GM18508 (cell line): ENCODE measurements around the gene LARP1.
A peak's percentile ranks its signal among the peaks of the same experiment; 100 is the strongest.

Experiments used
- ATAC-seq: cut with Tn5 transposase; IDR thresholded peaks from one replicate; pipeline ENCODE4 v1.9.1; 2021; ENCODE audit warnings: moderate number of reproducible peaks; ENCODE audit not compliant: insufficient read depth, unreplicated experiment

The LARP1 gene

GRCh38 chr5:154784856-154785255 is 29.7 kb downstream of the LARP1 start:
- ATAC-seq, result no peak

GRCh38 chr5:154786414-154786813 is 31.2 kb downstream of the LARP1 start:
- no peak for ATAC-seq

DNA sequence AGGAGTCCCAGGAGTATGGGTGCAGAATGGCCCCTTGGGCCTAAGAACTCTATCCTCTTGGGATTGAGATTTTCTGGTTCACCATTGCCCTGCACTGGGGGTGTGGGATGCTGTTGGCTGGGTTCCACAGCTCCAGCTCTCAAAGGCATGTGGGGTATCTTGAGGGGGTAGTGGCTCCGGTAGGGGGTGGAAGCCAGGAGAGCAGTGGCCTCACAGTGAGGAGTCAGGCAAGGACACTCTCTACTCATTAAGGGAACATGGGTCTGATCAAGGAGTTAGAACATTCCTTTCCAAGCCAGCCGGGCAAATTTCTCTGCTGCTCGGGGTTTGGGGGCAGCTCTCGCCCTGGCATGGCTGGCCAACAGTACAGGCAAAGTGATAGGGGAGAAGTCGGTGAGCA is 33.0 kb downstream of the LARP1 start:
- no peak for ATAC-seq

DNA sequence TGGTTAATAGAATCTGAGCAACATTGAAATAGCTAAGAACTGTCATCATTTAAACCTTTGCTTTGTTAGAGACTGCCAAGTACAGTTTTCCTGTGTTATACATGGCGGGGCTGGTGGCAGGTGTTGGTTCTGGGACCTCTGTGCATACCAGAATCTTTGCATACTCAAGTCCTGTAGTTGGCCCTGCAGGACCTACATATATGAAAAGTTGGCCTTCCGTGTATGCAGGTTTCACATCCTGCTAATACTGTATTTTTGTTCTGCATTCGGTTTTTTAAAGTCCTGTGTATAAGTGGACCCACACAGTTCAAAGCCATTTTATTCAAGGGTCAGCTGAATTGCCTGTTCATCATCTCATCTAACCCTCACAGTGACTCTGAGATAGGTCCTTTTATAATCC is 36.4 kb downstream of the LARP1 start:
- ATAC-seq, result peak; percentile 47

GRCh38 chr5:154793599-154794524 is 38.7 kb downstream of the LARP1 start:
- ATAC-seq, result no peak

GRCh38 chr5:154794525-154795234 is 39.5 kb downstream of the LARP1 start:
- ATAC-seq, result no peak

DNA sequence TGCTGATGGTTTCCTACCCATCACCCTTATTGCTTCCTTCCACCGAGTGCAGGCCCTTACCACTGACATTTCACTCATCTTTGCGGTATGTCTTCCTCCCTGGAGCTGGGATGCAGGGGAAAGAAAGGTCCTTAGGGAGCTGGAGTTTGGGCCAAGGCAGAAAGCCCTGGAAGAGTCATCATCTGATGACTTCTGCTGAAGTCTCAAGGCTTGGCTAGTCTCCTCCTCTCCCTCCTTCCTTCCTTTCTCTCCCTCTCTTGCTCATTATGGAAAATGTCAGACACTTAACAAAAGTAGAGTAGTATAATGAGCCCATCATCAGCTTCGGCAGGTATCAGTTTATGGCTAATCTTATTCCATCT is 40.0 kb downstream of the LARP1 start:
- ATAC-seq, result no peak

DNA sequence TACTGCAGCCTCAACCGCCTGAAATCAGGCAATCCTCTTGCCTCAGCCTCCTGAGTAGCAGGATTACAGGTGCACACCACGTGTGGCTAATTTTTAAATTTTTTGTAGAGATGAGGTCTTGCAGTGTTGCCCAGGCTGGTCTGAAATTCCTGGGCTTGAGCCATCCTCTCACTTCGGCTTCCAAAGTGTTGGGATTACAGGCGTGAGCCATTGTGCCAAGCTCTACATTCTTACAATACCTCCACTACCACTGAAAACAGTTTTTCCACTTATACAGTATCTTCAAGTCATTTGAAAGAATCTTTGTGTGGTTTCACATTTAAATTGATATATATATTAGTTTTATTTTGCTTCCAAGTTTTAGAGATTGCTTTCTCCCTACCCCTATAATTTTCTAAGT is 42.6 kb downstream of the LARP1 start:
- ATAC-seq, result no peak

DNA sequence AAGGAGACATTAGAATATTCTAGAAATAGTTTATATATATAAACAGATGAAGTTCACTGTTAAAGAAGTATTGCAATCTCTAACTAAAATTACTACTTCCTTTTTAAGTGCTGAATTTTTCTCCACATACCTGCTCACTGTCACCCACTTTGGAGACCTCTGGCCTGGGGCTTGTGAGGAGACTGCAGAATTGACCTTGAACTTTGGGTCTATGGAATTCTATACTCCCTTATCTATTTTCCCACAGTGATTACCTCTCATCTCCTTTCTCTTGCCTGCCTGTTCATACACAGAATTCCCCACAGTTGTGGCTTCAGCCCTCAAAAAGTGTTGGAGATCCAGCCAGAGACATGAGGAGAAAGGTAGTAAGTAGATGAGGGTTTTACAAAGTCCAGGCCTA is 45.4 kb downstream of the LARP1 start:
- ATAC-seq, result no peak

- ATAC-seq, result no peak
These were observed 45.9 kb downstream of the LARP1 start for GRCh38 chr5:154801083-154801482.

DNA sequence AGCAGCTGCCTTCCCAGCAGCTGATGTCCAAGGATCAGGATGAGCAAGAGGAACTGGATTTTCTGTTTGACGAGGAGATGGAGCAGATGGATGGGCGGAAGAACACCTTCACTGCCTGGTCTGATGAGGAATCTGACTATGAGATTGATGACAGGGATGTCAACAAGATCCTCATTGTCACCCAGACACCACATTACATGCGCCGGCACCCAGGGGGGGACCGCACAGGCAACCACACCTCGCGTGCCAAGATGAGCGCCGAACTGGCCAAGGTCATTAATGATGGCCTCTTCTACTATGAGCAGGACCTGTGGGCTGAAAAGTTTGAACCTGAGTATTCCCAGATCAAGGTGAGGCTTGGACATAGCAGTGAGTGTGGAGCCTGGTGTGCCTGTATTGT is 46.9 kb downstream of the LARP1 start:
- ATAC-seq, result no peak

- ATAC-seq, result no peak
These were observed 51.0 kb downstream of the LARP1 start for GRCh38 chr5:154806176-154806575.

DNA sequence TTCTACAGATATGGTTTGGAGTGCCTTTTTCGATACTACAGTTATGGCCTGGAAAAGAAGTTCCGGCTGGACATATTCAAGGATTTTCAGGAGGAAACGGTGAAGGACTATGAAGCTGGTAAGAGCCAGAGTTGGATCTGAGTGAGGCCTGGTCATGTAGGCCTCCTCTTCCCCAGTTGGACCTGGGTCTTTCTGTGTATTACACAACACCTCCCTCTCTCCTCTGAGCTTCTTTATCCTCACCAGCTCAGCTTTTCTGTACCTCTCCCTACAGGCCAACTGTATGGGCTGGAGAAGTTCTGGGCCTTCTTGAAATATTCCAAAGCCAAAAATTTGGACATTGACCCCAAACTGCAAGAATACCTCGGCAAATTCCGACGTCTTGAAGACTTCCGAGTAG is 56.1 kb downstream of the LARP1 start:
- ATAC-seq, result no peak

DNA sequence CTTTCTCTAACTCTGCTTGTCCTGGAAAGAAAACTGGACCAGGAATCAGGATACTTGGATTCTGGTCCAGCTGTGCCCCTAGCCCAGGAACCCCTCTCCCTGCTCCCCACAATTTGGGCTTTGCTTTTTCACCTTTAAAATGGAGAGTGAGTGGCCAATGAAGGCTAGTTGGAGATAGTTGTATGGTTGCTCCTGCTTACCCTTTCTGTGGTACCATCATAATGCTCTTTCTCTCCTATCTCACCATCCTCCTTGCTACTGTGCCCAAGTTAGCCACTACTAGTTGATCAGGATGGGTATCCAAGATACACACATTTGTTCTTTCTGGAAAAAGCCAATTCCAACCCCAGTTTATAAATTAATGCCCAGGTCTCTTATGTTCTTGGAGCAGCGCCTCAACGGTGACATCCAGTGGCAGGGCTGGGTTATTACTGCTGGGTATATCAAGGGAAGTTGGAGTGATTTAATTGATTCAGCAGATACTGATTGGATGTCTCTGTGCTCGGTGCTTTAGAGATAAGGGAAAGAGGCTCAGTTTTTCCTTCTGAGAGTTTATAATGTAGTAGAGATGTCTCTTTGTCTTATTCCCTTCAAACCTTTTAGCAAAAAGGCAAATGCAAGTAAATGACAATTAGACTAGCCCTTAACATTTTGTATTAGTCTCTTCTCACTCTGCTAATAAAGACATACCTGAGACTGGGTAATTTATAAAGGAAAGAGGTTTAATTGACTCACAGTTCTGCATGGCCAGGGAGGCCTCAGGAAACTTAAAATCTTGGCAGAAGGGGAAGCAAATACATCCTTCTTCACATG is 56.7 kb downstream of the LARP1 start:
- ATAC-seq, result peak; percentile 56

GRCh38 chr5:154813158-154813557 is 58.0 kb downstream of the LARP1 start:
- no peak for ATAC-seq

DNA sequence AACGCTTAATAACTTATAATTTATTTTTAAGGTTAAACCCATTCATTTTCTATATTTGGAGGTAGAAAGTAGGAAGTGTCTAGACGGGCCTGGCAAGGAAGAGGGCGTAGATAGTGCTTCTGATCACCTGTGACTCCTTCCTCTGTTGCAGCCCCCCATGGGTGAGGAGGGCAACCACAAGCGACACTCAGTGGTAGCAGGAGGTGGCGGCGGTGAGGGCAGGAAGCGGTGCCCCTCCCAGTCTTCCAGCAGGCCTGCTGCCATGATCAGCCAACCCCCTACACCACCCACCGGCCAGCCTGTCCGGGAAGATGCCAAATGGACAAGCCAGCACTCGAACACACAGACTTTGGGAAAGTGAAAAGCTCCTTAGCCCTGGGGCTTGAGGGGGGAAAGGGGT is 58.6 kb downstream of the LARP1 start:
- no peak for ATAC-seq

DNA sequence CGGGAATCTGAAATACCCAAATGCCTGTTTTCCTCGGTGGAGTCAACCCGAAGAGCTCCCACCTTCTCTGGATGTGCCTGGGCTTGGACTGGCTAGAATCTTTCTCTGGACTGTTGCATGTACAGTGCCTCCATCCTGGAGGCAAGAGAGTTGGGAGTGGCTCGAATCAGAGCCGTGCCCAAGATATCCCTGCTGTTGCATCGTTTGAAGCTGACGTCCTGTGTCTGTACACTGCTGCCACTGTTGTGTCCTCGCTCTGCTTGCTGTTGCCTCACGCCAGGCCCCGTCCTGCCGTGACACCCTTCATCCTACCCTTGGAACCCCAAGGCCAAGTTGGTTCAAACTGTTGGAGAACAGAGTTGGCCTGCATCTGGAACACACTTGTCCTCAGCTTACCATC is 59.8 kb downstream of the LARP1 start:
- ATAC-seq, result no peak

- ATAC-seq, result no peak
These were observed 60.6 kb downstream of the LARP1 start for GRCh38 chr5:154815684-154816247.

GRCh38 chr5:154816891-154817492 is 61.8 kb downstream of the LARP1 start:
- no peak for ATAC-seq

DNA sequence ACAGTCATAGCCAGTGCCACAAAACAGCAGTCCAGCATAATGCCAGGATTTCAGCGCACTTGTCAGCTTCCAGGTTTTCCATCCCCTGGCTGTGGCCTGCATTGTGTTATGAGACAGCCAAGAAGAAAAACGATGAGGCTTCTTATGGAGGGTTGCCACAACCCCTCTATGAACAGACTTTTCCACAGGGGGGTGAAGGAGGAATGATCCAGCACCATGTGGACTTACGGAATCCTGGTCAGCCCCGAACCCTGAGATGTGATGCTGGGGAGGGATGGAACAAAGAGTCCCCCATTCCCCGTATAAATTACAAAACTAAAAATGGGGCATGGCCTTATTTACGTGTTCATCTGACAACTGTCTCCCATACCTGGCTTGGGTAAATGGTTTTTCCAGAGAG is 62.6 kb downstream of the LARP1 start:
- no peak for ATAC-seq
